Sigmoid colon (tissue), 7 donors: Measurements from ENCODE around the gene CHAT. TPM values are rescaled to one million over a fixed set of nuclear protein-coding genes. Genes with fewer than 3 reads are reported as not detected.

ENCODE experiments used
- DNase-seq: peaks from one replicate; pipeline ENCODE4 v3.0.0-alpha.2; 2019
- H3K27ac ChIP-seq, 4 donors: fragments of 200-600 bp; sonication (generic); one replicate each; pipeline ENCODE4 v1.5.1; 2016 to 2019; ENCODE audit warnings: mild to moderate bottlenecking in 1 of 4
- H3K27me3 ChIP-seq, 3 donors: fragments of 200-600 bp; sonication (generic); one replicate each; pipeline ENCODE4 v1.5.1; 2019; ENCODE audit warnings: mild to moderate bottlenecking in 1 of 3
- H3K36me3 ChIP-seq, 4 donors: fragments of 200-600 bp; sonication (generic); one replicate each; pipeline ENCODE4 v1.5.1; 2016 to 2019
- H3K4me1 ChIP-seq, 4 donors: fragments of 200-600 bp; sonication (generic); one replicate each; pipeline ENCODE4 v1.5.1; 2017 to 2019
- H3K4me3 ChIP-seq, 4 donors: fragments of 200-600 bp; sonication (generic); one replicate each; pipeline ENCODE4 v1.5.1; 2017 to 2019; ENCODE audit warnings: mild to moderate bottlenecking in 2 of 4, moderate library complexity in 1 of 4
- H3K9me3 ChIP-seq, 4 donors: fragments of 200-600 bp in 3 of 4; sonication (generic) in 3 of 4; one replicate each; pipeline versions ENCODE4 v1.5.1 to v1.6.1; 2013 to 2019
- EP300 ChIP-seq, 4 donors: sonication (generic); formaldehyde crosslinking; IDR thresholded peaks; one replicate each; pipeline ENCODE4 v1.6.1; 2017; ENCODE audit warnings: antibody characterized with exemption in 4 of 4
- POLR2A ChIP-seq, 2 donors: fragments of 450-650 bp; IDR thresholded peaks; one replicate each; pipeline ENCODE4 v1.6.1; 2016; ENCODE audit warnings: antibody characterized with exemption in 2 of 2, mild to moderate bottlenecking in 2 of 2, moderate library complexity in 2 of 2
- POLR2AphosphoS5 ChIP-seq, 4 donors: sonication (generic); formaldehyde crosslinking; IDR thresholded peaks; one replicate each; pipeline ENCODE4 v1.6.1; 2017; ENCODE audit warnings: antibody characterized with exemption in 4 of 4
- WGBS, 2 donors: extraction: QIAGEN DNeasy Blood & Tissue Kit; methylation state at CpG; one replicate each; pipeline ENCODE4 v1.1.7; 2013; 5-methylcytosine and 5-hydroxymethylcytosine counted together
- intact Hi-C: fragments of 100-400 bp; cut with DNase I; formaldehyde crosslinking; loops from one replicate; pipeline ENCODE4 v1.15.1; 2023
- polyA plus RNA-seq, 3 donors: library from polyadenylated mRNA; stranded (reverse); fragments of 200-250 nt; gene quantifications; one replicate each; pipeline ENCODE4 v1.2.3, GENCODE V29; 2013
- total RNA-seq, 4 donors: library from RNA; depleted of rRNA; stranded (reverse); fragments of >200 nt; gene quantifications; one replicate each; pipeline ENCODE4 v1.1.0, GENCODE V29; 2016
- TF ChIP-seq, protein P1 (sequence below), 4 experiments: fragments of 450-650 bp in 3 of 4; fragments of 200-600 bp in 1 of 4; IDR thresholded peaks; one replicate each; pipeline ENCODE4 v1.5.1; 2016 to 2019; ENCODE audit warnings: antibody characterized with exemption in 4 of 4, mild to moderate bottlenecking in 3 of 4, moderate library complexity in 2 of 4
- donor health status: healthy with polysubstance abuse.
- donor health status: Bipolar disorder and iron deficiency.
- donor health status: healthy.

The CHAT gene
- total and polyA plus RNA-seq, 7 donors = 0.41 to 0.57 TPM; not detected in 5

DNA sequence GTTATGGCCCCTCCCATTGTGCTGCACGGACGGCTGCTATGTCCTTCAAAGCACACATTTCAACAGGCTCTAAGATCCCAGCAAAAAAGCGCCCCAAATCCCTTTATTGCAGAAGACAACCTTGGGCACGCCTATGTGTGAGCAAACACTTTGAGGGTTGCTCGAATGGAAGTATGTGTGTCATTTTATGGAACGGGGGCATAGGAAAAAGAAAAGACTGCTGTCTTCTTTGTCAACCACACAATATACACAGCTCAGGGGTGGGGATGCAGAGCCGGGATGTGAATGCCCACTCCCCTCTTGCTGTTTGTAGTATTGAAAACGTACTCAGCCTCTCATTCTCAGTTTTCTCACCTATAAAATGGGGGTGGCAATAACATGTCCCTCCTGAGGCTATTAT, 97.6 kb downstream of the CHAT start:
- DNase-seq = no peak
- no peaks in the 10 kb centered on the region for H3K36me3 ChIP-seq
- no peak overlapping the region for H3K4me3 ChIP-seq
- H3K9me3 ChIP-seq = peaks cover 0 to 4% (median 0%) of the 10 kb centered on the region in 4 donors
- TF ChIP-seq, protein P1, sequence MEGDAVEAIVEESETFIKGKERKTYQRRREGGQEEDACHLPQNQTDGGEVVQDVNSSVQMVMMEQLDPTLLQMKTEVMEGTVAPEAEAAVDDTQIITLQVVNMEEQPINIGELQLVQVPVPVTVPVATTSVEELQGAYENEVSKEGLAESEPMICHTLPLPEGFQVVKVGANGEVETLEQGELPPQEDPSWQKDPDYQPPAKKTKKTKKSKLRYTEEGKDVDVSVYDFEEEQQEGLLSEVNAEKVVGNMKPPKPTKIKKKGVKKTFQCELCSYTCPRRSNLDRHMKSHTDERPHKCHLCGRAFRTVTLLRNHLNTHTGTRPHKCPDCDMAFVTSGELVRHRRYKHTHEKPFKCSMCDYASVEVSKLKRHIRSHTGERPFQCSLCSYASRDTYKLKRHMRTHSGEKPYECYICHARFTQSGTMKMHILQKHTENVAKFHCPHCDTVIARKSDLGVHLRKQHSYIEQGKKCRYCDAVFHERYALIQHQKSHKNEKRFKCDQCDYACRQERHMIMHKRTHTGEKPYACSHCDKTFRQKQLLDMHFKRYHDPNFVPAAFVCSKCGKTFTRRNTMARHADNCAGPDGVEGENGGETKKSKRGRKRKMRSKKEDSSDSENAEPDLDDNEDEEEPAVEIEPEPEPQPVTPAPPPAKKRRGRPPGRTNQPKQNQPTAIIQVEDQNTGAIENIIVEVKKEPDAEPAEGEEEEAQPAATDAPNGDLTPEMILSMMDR (IDR thresholded peaks at IDR 0.05) = no peak
- no peak for TF ChIP-seq EP300 (IDR thresholded peaks at IDR 0.05)
- TF ChIP-seq POLR2AphosphoS5 (IDR thresholded peaks at IDR 0.05) = no peak
- TF ChIP-seq POLR2A (IDR thresholded peaks at IDR 0.05) = no peak
- no peaks in the 10 kb centered on the region for H3K27me3 ChIP-seq
- H3K27ac ChIP-seq = no peak overlapping the region
- 19 to 55% methylated on average over 8 of the region's 8 CpGs for WGBS, 2 donors
- intact Hi-C loops = no loop called here
- H3K4me1 ChIP-seq = no peaks in the 10 kb centered on the region

DNA sequence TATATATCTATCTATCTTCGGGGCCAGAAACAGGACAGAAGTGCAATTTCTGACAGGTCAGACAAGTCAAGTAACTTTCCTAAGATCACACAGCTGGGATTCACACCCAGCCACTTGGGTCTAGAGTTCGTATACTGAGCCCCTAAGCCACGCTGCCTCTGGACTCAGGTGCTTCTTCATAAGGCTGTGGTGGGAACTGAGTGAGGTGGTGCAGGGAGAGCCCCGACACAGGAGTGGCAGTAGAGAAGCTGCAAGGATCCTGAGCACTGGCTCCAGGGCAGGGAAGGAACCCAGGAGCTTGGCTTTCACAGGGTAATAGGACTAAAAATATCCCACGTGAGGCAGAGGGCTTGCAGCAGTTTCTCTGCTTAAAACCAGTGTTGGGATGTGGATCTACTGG, 99.4 kb downstream of the CHAT start:
- Histone ChIP-seq H3K27me3 (no peaks in the 10 kb centered on the region), H3K4me1 (no peaks in the 10 kb centered on the region), H3K27ac (no peak overlapping the region), H3K4me3 (no peak overlapping the region), H3K36me3 (no peaks in the 10 kb centered on the region), H3K9me3 (peaks cover 0 to 4% (median 0%) of the 10 kb centered on the region in 4 donors)
- 75 to 89% methylated on average over 5 of the region's 5 CpGs for WGBS, 2 donors
- TF ChIP-seq, protein P1 (IDR thresholded peaks at IDR 0.05) = no peak
- TF ChIP-seq POLR2AphosphoS5 (IDR thresholded peaks at IDR 0.05) = no peak
- no peak for TF ChIP-seq EP300 (IDR thresholded peaks at IDR 0.05)
- intact Hi-C loops = no loop called here
- DNase-seq = no peak

Other genes starting within 250 kb of the CHAT start
- not detected for gene DRGX, start 217.9 kb upstream of the CHAT start, total RNA-seq
- under 1 TPM in 2 of 3 donors, not detected in 1; 0.23 to 0.42 TPM for gene DRGX, start 217.9 kb upstream of the CHAT start, polyA plus RNA-seq
- gene ERCC6, start 74.9 kb upstream of the CHAT start, total RNA-seq = 10 to 100 TPM; 10.9 to 16.6 (median 11.7) TPM
- 1 to 10 TPM; 3.0 to 4.5 (median 4.4) TPM for gene ERCC6, start 74.9 kb upstream of the CHAT start, polyA plus RNA-seq
- gene SLC18A3, start 3.7 kb upstream of the CHAT start, total RNA-seq = 1 to 10 TPM in 1 of 4 donors, under 1 TPM in 2, not detected in 1; 0.16 to 2.5 (median 0.68) TPM
- gene SLC18A3, start 3.7 kb upstream of the CHAT start, polyA plus RNA-seq = under 1 TPM in 1 of 3 donors, not detected in 2; 0.98 TPM
- gene C10orf53, start 65.6 kb downstream of the CHAT start, total RNA-seq = not detected
- gene C10orf53, start 65.6 kb downstream of the CHAT start, polyA plus RNA-seq = not detected
- 1 to 10 TPM in 3 of 4 donors, under 1 TPM in 1; 0.82 to 6.1 (median 2.2) TPM for gene OGDHL, start 148.3 kb downstream of the CHAT start, total RNA-seq
- 1 to 10 TPM in 2 of 3 donors, under 1 TPM in 1; 0.46 to 2.4 (median 1.2) TPM for gene OGDHL, start 148.3 kb downstream of the CHAT start, polyA plus RNA-seq